H1 (cell line): Measurements from ENCODE around the gene CDRT4.

Source experiments
- POLR2AphosphoS5 ChIP-seq: IDR thresholded peaks from 2 replicates; pipeline ENCODE4 v1.6.1; 2011; ENCODE audit warnings: low read depth, low read length
- RFX5 ChIP-seq: IDR thresholded peaks from 2 replicates; pipeline ENCODE4 v1.6.1; 2011; ENCODE audit warnings: low read depth, low read length, improper control_type of control experiment, borderline replicate concordance
- SIN3A ChIP-seq, 2 experiments: IDR thresholded peaks in 1 of 2; conservative IDR thresholded peaks in 1 of 2; 2 replicates each; pipeline ENCODE4 v1.6.1; 2011 to 2012; ENCODE audit warnings: low read length in 2 of 2, improper control_type of control experiment in 1 of 2, low read depth in 1 of 2, mild to moderate bottlenecking in 1 of 2
- TF ChIP-seq, protein P1 (sequence below), 3 experiments: IDR thresholded peaks; 1 replicate in 2 of 3; 2 replicates in 1 of 3; pipeline versions ENCODE4 v1.5.1 to v1.6.1; 2011; ENCODE audit warnings: low read length in 3 of 3, mild to moderate bottlenecking in 3 of 3, inconsistent platforms in 2 of 3, low read depth in 1 of 3, moderate library complexity in 1 of 3; ENCODE audit not compliant: insufficient read depth in 1 of 3; ENCODE audit errors: control extremely low read depth in 1 of 3

GRCh38 chr17:15501793-15502192 lies 34.4 kb upstream of the CDRT4 start:
- TF ChIP-seq, protein P1, sequence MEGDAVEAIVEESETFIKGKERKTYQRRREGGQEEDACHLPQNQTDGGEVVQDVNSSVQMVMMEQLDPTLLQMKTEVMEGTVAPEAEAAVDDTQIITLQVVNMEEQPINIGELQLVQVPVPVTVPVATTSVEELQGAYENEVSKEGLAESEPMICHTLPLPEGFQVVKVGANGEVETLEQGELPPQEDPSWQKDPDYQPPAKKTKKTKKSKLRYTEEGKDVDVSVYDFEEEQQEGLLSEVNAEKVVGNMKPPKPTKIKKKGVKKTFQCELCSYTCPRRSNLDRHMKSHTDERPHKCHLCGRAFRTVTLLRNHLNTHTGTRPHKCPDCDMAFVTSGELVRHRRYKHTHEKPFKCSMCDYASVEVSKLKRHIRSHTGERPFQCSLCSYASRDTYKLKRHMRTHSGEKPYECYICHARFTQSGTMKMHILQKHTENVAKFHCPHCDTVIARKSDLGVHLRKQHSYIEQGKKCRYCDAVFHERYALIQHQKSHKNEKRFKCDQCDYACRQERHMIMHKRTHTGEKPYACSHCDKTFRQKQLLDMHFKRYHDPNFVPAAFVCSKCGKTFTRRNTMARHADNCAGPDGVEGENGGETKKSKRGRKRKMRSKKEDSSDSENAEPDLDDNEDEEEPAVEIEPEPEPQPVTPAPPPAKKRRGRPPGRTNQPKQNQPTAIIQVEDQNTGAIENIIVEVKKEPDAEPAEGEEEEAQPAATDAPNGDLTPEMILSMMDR (IDR thresholded peaks at IDR 0.05; ENCODE audit: control extremely low read depth in 1 of 3, insufficient read depth in 1 of 3, low read depth in 1 of 3, low read length in 3 of 3) = no peak
- TF ChIP-seq RFX5 = no peak
- TF ChIP-seq POLR2AphosphoS5 = no peak
- no peak for TF ChIP-seq SIN3A (conservative IDR thresholded peaks at IDR 0.05 in 1 of 2, IDR thresholded peaks at IDR 0.05 in 1 of 2; ENCODE audit: low read depth in 1 of 2, low read length in 2 of 2)
